GM19328 (cell line): ENCODE results near the gene AUH.

Experiments used
- ATAC-seq: cut with Tn5 transposase; IDR thresholded peaks from one replicate; pipeline ENCODE4 v1.9.1; 2021; ENCODE audit warnings: mild to moderate bottlenecking, moderate library complexity; ENCODE audit not compliant: unreplicated experiment

AUH gene

GRCh38 chr9:91176426-91176825 is 185.3 kb downstream of the AUH start:
- no peak for ATAC-seq

GRCh38 chr9:91174772-91175171 is 186.9 kb downstream of the AUH start:
- no peak for ATAC-seq

- no peak for ATAC-seq
These were observed 189.4 kb downstream of the AUH start for GRCh38 chr9:91172329-91172728.

- ATAC-seq, result no peak
These were observed 190.8 kb downstream of the AUH start for GRCh38 chr9:91170951-91171350.

- no peak for ATAC-seq
These were observed 194.8 kb downstream of the AUH start for GRCh38 chr9:91166796-91167366.

GRCh38 chr9:91164724-91165520 is 196.8 kb downstream of the AUH start:
- no peak for ATAC-seq
